ENCODE results near the gene EPHB4. TPM values are rescaled to one million over a fixed set of nuclear protein-coding genes. Genes with fewer than 3 reads are reported as not detected.

The EPHB4 gene
- total and polyA plus RNA-seq, 2 donors (not counting 3 experiments of a cell fraction or from before 2014, with no cell fraction given), result 193 to 274 TPM

DNA sequence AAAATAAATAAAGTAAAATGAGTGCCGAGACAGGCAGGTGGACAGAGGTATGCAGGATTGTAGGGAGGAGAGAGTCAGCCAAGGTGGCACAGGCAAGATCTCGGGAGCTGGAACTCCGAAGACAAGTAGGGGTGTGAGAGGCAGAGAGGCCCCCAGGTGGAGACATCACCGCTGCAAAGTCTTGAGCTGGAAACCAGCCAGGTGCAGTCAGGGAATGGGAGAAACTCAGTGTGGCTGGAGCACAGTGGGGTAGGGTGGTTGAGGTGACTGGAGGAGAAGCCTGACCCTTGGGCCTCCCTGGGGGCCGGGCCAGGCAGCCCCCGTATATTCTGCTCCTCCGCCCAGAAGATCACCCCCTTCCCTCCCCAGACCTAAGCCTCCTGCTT is 4.2 kb downstream of the EPHB4 start:
- H3K4me1 ChIP-seq (ENCODE audit: control insufficient read depth, extremely low read depth, insufficient read depth, low read length), result peaks cover 13% of the 10 kb centered on the region
- H3K27me3 ChIP-seq (ENCODE audit: control insufficient read depth in 2 of 2, insufficient read depth in 2 of 2, low read length in 2 of 2), result no peaks in the 10 kb centered on the region
- no peak for FAIRE-seq
- H4K20me1 ChIP-seq (replicated peaks; ENCODE audit: control insufficient read depth, extremely low read depth, insufficient read depth, low read length), result no peaks in the 10 kb centered on the region
- CTCF ChIA-PET, result interaction anchor here (0.6 to 6.2 kb wide), 3 partner anchors 13 to 118 kb away, joined by 3 to 60 read pairs (median 6); partner anchors contain the start of gene SLC12A9
- TF ChIP-seq, protein P1, sequence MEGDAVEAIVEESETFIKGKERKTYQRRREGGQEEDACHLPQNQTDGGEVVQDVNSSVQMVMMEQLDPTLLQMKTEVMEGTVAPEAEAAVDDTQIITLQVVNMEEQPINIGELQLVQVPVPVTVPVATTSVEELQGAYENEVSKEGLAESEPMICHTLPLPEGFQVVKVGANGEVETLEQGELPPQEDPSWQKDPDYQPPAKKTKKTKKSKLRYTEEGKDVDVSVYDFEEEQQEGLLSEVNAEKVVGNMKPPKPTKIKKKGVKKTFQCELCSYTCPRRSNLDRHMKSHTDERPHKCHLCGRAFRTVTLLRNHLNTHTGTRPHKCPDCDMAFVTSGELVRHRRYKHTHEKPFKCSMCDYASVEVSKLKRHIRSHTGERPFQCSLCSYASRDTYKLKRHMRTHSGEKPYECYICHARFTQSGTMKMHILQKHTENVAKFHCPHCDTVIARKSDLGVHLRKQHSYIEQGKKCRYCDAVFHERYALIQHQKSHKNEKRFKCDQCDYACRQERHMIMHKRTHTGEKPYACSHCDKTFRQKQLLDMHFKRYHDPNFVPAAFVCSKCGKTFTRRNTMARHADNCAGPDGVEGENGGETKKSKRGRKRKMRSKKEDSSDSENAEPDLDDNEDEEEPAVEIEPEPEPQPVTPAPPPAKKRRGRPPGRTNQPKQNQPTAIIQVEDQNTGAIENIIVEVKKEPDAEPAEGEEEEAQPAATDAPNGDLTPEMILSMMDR (IDR thresholded peaks at IDR 0.05; ENCODE audit: extremely low read depth in 1 of 2, insufficient read depth in 1 of 2, low read depth in 1 of 2, low read length in 2 of 2), result peak in 1 of 2 donors; percentile 13
- TF ChIP-seq, protein P2, sequence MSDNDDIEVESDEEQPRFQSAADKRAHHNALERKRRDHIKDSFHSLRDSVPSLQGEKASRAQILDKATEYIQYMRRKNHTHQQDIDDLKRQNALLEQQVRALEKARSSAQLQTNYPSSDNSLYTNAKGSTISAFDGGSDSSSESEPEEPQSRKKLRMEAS (IDR thresholded peaks at IDR 0.05; ENCODE audit: insufficient read depth, insufficient read length), result no peak
- H3K9ac ChIP-seq (replicated peaks; ENCODE audit: extremely low read depth, insufficient read depth, low read length), result no peak overlapping the region
- BruUV-seq (replicated peaks), result no TSS peak
- no peak overlapping the region for H3K4me3 ChIP-seq (replicated peaks in 1 of 3; ENCODE audit: insufficient read depth in 1 of 3, low read depth in 1 of 3, low read length in 3 of 3)
- dilution Hi-C loops (cut with MboI; ENCODE audit: extremely low pct_ligation_motif_present, low sequenced_read_pairs), result no loop called here
- intact Hi-C loops (cut with micrococcal nuclease), result no loop called here
- H3K9me1 ChIP-seq (replicated peaks; ENCODE audit: control insufficient read depth, extremely low read depth, insufficient read depth, low read length), result no peaks in the 10 kb centered on the region
- POLR2A ChIA-PET, result no interaction called here
- H2AFZ ChIP-seq (ENCODE audit: low read depth, low read length), result no peak overlapping the region
- peaks cover 67% of the 10 kb centered on the region for H3K79me2 ChIP-seq (ENCODE audit: control insufficient read depth, insufficient read depth, low read length)
- no peak overlapping the region for H3K4me2 ChIP-seq (ENCODE audit: insufficient read depth, low read length)
- DNase-seq (ENCODE audit: low read depth, low spot score), result peak; percentile 21
- H3K9me3 ChIP-seq (replicated peaks; ENCODE audit: control insufficient read depth, insufficient read depth, low read length), result no peaks in the 10 kb centered on the region
- H3K36me3 ChIP-seq (ENCODE audit: control insufficient read depth in 2 of 2, extremely low read depth in 1 of 2, insufficient read depth in 2 of 2, low read length in 2 of 2), result peaks cover 32 to 44% of the 10 kb centered on the region in 2 experiments
- no peak overlapping the region for H3K27ac ChIP-seq (ENCODE audit: insufficient read depth, low read depth, low read length)

DNA sequence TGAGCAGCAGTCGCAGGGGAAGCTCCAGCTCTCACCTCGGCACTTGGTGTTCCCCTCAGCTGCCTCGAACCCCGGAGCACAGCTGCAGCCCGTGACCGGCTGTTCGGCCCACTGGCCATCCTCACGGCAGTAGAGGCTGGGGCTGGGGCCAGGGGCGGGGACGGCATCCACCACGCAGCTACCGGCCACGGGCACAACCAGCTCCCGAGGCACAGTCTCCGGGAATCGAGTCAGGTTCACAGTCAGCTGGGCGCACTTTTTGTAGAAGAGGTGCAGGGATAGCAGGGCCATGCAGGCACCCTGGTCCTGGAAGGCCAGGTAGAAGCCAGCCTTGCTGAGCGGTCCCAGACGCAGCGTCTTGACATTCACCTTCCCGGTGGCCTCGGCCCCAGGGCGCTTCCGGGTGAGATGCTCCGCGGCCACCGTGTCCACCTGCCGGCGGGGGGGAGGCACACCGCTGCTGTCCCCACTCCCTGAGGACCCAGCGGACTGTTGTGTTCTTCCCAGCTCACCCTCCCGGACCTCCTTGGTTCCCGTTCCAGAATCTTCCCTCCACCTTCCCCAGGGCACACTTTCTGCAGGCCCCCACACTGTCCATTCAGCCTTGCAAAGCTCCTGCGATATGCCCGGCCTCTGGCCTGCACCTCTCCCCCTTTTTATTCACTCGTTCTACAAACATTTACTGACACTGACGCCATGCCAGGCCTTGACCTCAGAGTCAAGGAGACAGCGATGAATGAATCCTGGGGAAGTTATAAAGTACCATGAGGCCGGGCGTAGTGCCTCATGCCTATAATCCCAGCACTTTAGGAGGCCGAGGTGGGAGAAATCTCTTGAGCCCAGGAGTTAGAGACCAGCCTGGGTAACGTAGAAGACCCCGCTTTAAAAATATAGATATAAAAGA is 4.8 kb downstream of the EPHB4 start:
- FAIRE-seq (no peak), DNase-seq (ENCODE audit: low read depth, low spot score) (no peak)
- dilution Hi-C loops (cut with MboI; ENCODE audit: extremely low pct_ligation_motif_present, low sequenced_read_pairs), result no loop called here
- H3K27ac ChIP-seq (ENCODE audit: insufficient read depth, low read depth, low read length), result no peak overlapping the region
- H3K9me3 ChIP-seq (replicated peaks; ENCODE audit: control insufficient read depth, insufficient read depth, low read length), result no peaks in the 10 kb centered on the region
- H3K27me3 ChIP-seq (ENCODE audit: control insufficient read depth in 2 of 2, insufficient read depth in 2 of 2, low read length in 2 of 2), result no peaks in the 10 kb centered on the region
- H3K4me1 ChIP-seq (ENCODE audit: control insufficient read depth, extremely low read depth, insufficient read depth, low read length), result peaks cover 13% of the 10 kb centered on the region
- TF ChIP-seq, protein P2 (IDR thresholded peaks at IDR 0.05; ENCODE audit: insufficient read depth, insufficient read length), result no peak
- no peak for TF ChIP-seq JUN (IDR thresholded peaks at IDR 0.05; ENCODE audit: borderline replicate concordance, insufficient read depth, insufficient read length, low read depth)
- peaks cover 32 to 45% of the 10 kb centered on the region in 2 experiments for H3K36me3 ChIP-seq (ENCODE audit: control insufficient read depth in 2 of 2, extremely low read depth in 1 of 2, insufficient read depth in 2 of 2, low read length in 2 of 2)
- CTCF ChIA-PET, result interaction anchor here (1.0 to 6.2 kb wide), 5 partner anchors 12 to 29 kb away, joined by 3 to 60 read pairs (median 5); partner anchors contain the start of gene SLC12A9
- intact Hi-C loops (cut with micrococcal nuclease), result no loop called here
- no peak overlapping the region for H2AFZ ChIP-seq (ENCODE audit: low read depth, low read length)
- BruUV-seq (replicated peaks), result no TSS peak
- peaks cover 67% of the 10 kb centered on the region for H3K79me2 ChIP-seq (ENCODE audit: control insufficient read depth, insufficient read depth, low read length)
- H3K4me3 ChIP-seq (replicated peaks in 1 of 3; ENCODE audit: insufficient read depth in 1 of 3, low read depth in 1 of 3, low read length in 3 of 3), result no peak overlapping the region
- POLR2A ChIA-PET, result no interaction called here
- H3K4me2 ChIP-seq (ENCODE audit: insufficient read depth, low read length), result no peak overlapping the region
- no peaks in the 10 kb centered on the region for H3K9me1 ChIP-seq (replicated peaks; ENCODE audit: control insufficient read depth, extremely low read depth, insufficient read depth, low read length)
- H3K9ac ChIP-seq (replicated peaks; ENCODE audit: extremely low read depth, insufficient read depth, low read length), result no peak overlapping the region
- H4K20me1 ChIP-seq (replicated peaks; ENCODE audit: control insufficient read depth, extremely low read depth, insufficient read depth, low read length), result no peaks in the 10 kb centered on the region

Measured in endothelial cell of umbilical vein (primary cell).